Aorta (tissue), 5 donors: Measurements from ENCODE around the gene RAB3B. TPM values are rescaled to one million over a fixed set of nuclear protein-coding genes. Genes with fewer than 3 reads are reported as not detected.

Experiments
- ATAC-seq: fragments of 200-7000 bp; cut with Tn5 transposase; one replicate; pipeline ENCODE4 v1.9.1; 2022; ENCODE audit warnings: moderate library complexity; ENCODE audit not compliant: low FRiP score
- DNase-seq, 2 donors: peaks; one replicate each; pipeline ENCODE4 v3.0.0-alpha.2; 2020
- H3K27ac ChIP-seq, 2 donors: one replicate each; pipeline ENCODE4 v1.5.1; 2013; ENCODE audit warnings: low read length in 2 of 2, mild to moderate bottlenecking in 2 of 2, moderate library complexity in 2 of 2, control low read depth in 1 of 2, inconsistent platforms in 1 of 2, low read depth in 1 of 2
- H3K27me3 ChIP-seq, 2 donors: one replicate each; pipeline ENCODE4 v1.6.1; 2013; ENCODE audit warnings: control low read depth in 1 of 2, low read length in 1 of 2, mild to moderate bottlenecking in 1 of 2, moderate library complexity in 1 of 2; ENCODE audit not compliant: insufficient read depth in 2 of 2, control insufficient read depth in 1 of 2
- H3K36me3 ChIP-seq, 2 donors: one replicate each; pipeline ENCODE4 v1.6.1; 2013; ENCODE audit warnings: control low read depth in 1 of 2, low read length in 1 of 2, mild to moderate bottlenecking in 1 of 2; ENCODE audit not compliant: insufficient read depth in 2 of 2, control insufficient read depth in 1 of 2
- H3K4me1 ChIP-seq, 2 donors: one replicate each; pipeline ENCODE4 v1.6.1; 2013; ENCODE audit warnings: low read length in 2 of 2, control low read depth in 1 of 2, mild to moderate bottlenecking in 1 of 2, moderate library complexity in 1 of 2; ENCODE audit not compliant: insufficient read depth in 2 of 2, control insufficient read depth in 1 of 2
- H3K4me3 ChIP-seq, 2 donors: one replicate each; pipeline ENCODE4 v1.5.1; 2013; ENCODE audit warnings: low read length in 2 of 2, control low read depth in 1 of 2, mild to moderate bottlenecking in 1 of 2
- H3K9me3 ChIP-seq: one replicate; pipeline ENCODE4 v1.6.1; 2013; ENCODE audit warnings: mild to moderate bottlenecking, low read length; ENCODE audit not compliant: control insufficient read depth
- WGBS, 2 donors: extraction: QIAGEN DNeasy Blood & Tissue Kit; methylation state at CpG; one replicate each; pipeline ENCODE4 v1.1.7; 2013; 5-methylcytosine and 5-hydroxymethylcytosine counted together
- intact Hi-C, 2 donors: fragments of 100-400 bp; cut with DNase I; formaldehyde crosslinking; loops; one replicate each; pipeline versions ENCODE4 v1.14.2 to v1.15.0; 2022
- polyA plus RNA-seq, 2 donors: library from polyadenylated mRNA; stranded (reverse); fragments of 200-250 nt; gene quantifications; one replicate each; pipeline ENCODE4 v1.2.3, GENCODE V29; 2013
- total RNA-seq, 2 donors: library from RNA; stranded (reverse); fragmentation: NEBNext Ultra II Directional; extraction: Animal tissue kit (Norgen Biotek cat#: 25700); gene quantifications; one replicate each; pipeline ENCODE4 v1.2.1, GENCODE V29; 2021
- donor health status: healthy with polysubstance abuse.
- donor health status: Bipolar disorder and iron deficiency.
- donor health status: DM: no; HTN: no; CAD: no.
- donor health status: DM: no; HTN: no; CAD: no.
- donor health status: DM: yes; HTN: yes; CAD: no.

The RAB3B gene
- total and polyA plus RNA-seq, 4 donors, result 0.03 to 0.13 (median 0.04) TPM

- no peak overlapping the region for H3K27ac ChIP-seq
- no peaks in the 10 kb centered on the region for H3K27me3 ChIP-seq
- peak; percentile 88 for ATAC-seq
- 54 to 55% methylated on average over 9 of the region's 9 CpGs for WGBS, 2 donors
- no peak for DNase-seq
- H3K36me3 ChIP-seq, result no peaks in the 10 kb centered on the region
- intact Hi-C loops, result loop anchor here in 1 of 2 donors (5.0 kb wide), 1 partner anchor 105 kb away; no protein-coding TSS in a partner anchor
- no peak overlapping the region for H3K4me3 ChIP-seq
- peaks cover under 1 to 1% of the 10 kb centered on the region in 2 donors for H3K4me1 ChIP-seq
- H3K9me3 ChIP-seq, result no peaks in the 10 kb centered on the region
These were observed 11.8 kb upstream of the RAB3B start for GRCh38 chr1:52002038-52002917.

GRCh38 chr1:51998701-51999100 lies 8.2 kb upstream of the RAB3B start:
- intact Hi-C loops, result no loop called here
- Histone ChIP-seq H3K27ac (no peak overlapping the region), H3K4me3 (no peak overlapping the region), H3K27me3 (no peaks in the 10 kb centered on the region), H3K9me3 (no peaks in the 10 kb centered on the region), H3K36me3 (no peaks in the 10 kb centered on the region), H3K4me1 (no peaks in the 10 kb centered on the region)
- ATAC-seq (no peak), DNase-seq (no peak)
- 86 to 96% methylated on average over 1 of the region's 1 CpG for WGBS, 2 donors

DNA sequence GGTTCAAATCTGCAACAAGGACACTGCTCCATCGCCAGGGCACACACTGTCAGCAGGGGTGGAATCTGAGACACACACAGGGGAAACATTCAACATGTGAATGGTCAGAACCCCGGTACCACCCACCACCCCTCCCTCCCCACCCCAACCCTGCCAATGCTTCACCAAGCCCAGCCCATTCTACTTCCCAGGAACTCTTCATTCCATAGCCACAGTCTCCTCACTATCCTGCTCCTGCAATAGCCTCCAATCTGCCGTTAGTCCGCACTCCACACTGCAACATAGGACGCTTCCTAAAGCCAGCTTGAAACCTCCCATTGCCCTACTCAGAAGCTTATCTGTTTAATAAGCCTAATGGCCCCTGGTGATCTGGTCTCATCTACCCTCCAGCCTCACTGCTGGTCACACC lies 7.5 kb upstream of the RAB3B start:
- no peak for DNase-seq
- H3K9me3 ChIP-seq, result no peaks in the 10 kb centered on the region
- 44 to 46% methylated on average over 5 of the region's 5 CpGs for WGBS, 2 donors
- H3K4me1 ChIP-seq, result no peaks in the 10 kb centered on the region
- no peak overlapping the region for H3K27ac ChIP-seq
- no peaks in the 10 kb centered on the region for H3K36me3 ChIP-seq
- no peak overlapping the region for H3K4me3 ChIP-seq
- ATAC-seq, result no peak
- intact Hi-C loops, result no loop called here
- no peaks in the 10 kb centered on the region for H3K27me3 ChIP-seq

GRCh38 chr1:51989582-51990477 lies 670 bp downstream of the RAB3B start:
- no peaks in the 10 kb centered on the region for H3K9me3 ChIP-seq
- whole genome bisulfite sequencing, 2 donors, result 11% methylated on average over 40 to 47 of the region's 47 CpGs
- intact Hi-C loops, result no loop called here
- H3K4me3 ChIP-seq, result peak overlapping the region; percentile 44
- no peaks in the 10 kb centered on the region for H3K36me3 ChIP-seq
- DNase-seq (no peak), ATAC-seq (no peak)
- H3K4me1 ChIP-seq, result no peaks in the 10 kb centered on the region
- H3K27ac ChIP-seq, result no peak overlapping the region
- H3K27me3 ChIP-seq, result no peaks in the 10 kb centered on the region

DNA sequence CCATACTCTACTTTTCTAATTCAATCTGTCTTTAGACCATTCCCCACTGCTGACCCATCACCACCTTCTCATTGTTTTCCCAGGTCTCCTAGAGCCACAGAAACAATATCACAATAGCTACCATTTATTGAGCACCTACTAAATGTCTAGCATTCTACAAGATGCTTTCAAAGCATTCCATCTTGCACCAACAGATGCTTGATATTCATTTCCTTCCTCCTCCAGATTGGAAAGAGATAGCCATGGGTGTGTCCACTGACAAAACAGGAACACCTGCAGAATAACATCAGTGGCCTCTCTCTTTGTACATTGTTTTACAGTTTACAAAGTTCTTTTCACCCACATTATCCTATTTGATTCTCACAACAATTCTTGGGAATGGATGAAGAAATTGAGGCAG lies 2.2 kb downstream of the RAB3B start:
- intact Hi-C loops, result no loop called here
- Histone ChIP-seq H3K9me3 (no peaks in the 10 kb centered on the region), H3K4me1 (no peaks in the 10 kb centered on the region), H3K27ac (no peak overlapping the region), H3K36me3 (no peaks in the 10 kb centered on the region), H3K27me3 (no peaks in the 10 kb centered on the region), H3K4me3 (no peak overlapping the region)
- DNase-seq, result no peak
- ATAC-seq, result no peak

- 76 to 77% methylated on average over 4 of the region's 4 CpGs for WGBS, 2 donors
- no peak overlapping the region for H3K4me3 ChIP-seq
- H3K4me1 ChIP-seq, result no peaks in the 10 kb centered on the region
- no peaks in the 10 kb centered on the region for H3K9me3 ChIP-seq
- no peak overlapping the region for H3K27ac ChIP-seq
- H3K27me3 ChIP-seq, result no peaks in the 10 kb centered on the region
- intact Hi-C loops, result no loop called here
- no peaks in the 10 kb centered on the region for H3K36me3 ChIP-seq
- no peak for DNase-seq
- no peak for ATAC-seq
These were observed 3.8 kb downstream of the RAB3B start for GRCh38 chr1:51986718-51987117.

DNA sequence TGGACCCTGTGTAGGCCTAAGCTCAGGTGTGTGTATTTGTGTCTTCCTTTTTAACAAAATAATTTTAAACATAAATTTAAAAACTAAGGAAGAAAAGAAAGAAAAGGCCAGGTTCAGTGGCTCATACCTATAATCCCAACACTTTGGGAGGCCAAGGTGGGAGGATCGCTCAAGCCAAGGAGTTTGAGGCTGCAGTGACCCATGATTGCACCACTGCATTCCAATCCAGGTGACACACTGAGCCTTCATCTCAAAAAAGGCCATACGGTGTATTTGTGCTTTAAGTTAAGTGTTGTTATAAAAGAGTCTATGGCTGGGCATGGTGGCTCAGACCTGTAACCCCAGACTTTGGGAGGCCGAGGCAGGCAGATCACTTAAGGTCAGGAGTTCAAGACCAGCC lies 8.3 kb downstream of the RAB3B start:
- WGBS, 2 donors, result 95% methylated on average over 3 of the region's 3 CpGs
- Histone ChIP-seq H3K27me3 (peaks cover 0 to 2% of the 10 kb centered on the region in 2 donors), H3K9me3 (no peaks in the 10 kb centered on the region), H3K27ac (no peak overlapping the region), H3K4me1 (no peaks in the 10 kb centered on the region), H3K4me3 (no peak overlapping the region), H3K36me3 (no peaks in the 10 kb centered on the region)
- intact Hi-C loops, result no loop called here
- DNase-seq (no peak), ATAC-seq (no peak)

DNA sequence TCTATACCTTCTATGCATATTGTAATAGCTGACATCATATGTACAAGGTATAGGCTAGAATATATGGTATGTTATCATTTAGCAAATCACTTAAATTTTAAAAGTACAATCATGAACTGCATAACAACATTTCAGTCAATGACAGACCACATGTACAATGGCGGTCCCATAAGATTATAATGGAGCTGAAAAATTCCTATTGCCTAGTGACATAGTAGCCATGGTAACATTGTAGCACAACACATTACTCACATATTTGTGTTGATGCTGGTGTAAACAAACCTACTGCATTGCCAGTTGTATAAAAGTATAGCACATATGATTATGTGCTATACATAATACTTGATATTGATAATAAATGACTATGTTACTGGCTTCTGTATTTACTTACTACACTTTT lies 8.9 kb downstream of the RAB3B start:
- Histone ChIP-seq H3K27ac (no peak overlapping the region), H3K9me3 (no peaks in the 10 kb centered on the region), H3K4me1 (no peaks in the 10 kb centered on the region), H3K4me3 (no peak overlapping the region), H3K36me3 (no peaks in the 10 kb centered on the region), H3K27me3 (peaks cover 0 to 2% of the 10 kb centered on the region in 2 donors)
- ATAC-seq (no peak), DNase-seq (no peak)
- WGBS, 2 donors, result 80 to 86% methylated on average over 1 of the region's 1 CpG
- intact Hi-C loops, result no loop called here
